ENCODE measurements around the gene CENPT. TPM values are rescaled to one million over a fixed set of nuclear protein-coding genes. Genes with fewer than 3 reads are reported as not detected.

CENPT gene
- total RNA-seq, 4 donors from 2014 or later, result 140 to 311 (median 201) TPM

DNA sequence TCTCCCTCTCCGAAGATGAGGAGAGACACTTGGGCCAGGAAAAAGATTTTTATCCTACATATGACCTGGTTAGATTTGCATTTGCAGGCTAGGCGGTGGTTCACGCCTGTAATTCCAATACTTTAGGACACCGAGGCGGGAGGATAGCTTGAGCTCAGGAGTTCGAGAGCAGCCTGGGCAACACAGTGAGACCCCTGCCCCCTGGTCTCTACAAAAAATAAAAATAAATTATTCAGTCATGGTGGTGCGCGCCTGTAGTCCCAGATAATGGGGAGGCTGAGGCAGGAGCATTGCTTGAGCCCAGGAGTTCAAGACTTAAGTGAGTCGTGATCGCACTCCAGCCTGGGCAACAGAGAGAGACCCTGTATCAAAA is 13.3 kb downstream of the CENPT start:
- TF ChIP-seq EP300 (IDR thresholded peaks at IDR 0.05) (no peak), POLR2A (IDR thresholded peaks at IDR 0.05) (no peak), POLR2AphosphoS5 (IDR thresholded peaks at IDR 0.05) (no peak)
- TF ChIP-seq, protein P1, sequence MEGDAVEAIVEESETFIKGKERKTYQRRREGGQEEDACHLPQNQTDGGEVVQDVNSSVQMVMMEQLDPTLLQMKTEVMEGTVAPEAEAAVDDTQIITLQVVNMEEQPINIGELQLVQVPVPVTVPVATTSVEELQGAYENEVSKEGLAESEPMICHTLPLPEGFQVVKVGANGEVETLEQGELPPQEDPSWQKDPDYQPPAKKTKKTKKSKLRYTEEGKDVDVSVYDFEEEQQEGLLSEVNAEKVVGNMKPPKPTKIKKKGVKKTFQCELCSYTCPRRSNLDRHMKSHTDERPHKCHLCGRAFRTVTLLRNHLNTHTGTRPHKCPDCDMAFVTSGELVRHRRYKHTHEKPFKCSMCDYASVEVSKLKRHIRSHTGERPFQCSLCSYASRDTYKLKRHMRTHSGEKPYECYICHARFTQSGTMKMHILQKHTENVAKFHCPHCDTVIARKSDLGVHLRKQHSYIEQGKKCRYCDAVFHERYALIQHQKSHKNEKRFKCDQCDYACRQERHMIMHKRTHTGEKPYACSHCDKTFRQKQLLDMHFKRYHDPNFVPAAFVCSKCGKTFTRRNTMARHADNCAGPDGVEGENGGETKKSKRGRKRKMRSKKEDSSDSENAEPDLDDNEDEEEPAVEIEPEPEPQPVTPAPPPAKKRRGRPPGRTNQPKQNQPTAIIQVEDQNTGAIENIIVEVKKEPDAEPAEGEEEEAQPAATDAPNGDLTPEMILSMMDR (IDR thresholded peaks at IDR 0.05), result no peak
- Histone ChIP-seq H3K27me3 (no peaks in the 10 kb centered on the region), H3K4me3 (peak overlapping the region; percentile 76), H3K4me1 (peaks cover 24% of the 10 kb centered on the region), H3K36me3 (peaks cover 27% of the 10 kb centered on the region), H3K9me3 (no peaks in the 10 kb centered on the region), H3K27ac (no peak overlapping the region)
- WGBS, result 87% methylated on average over 10 of the region's 10 CpGs
- DNase-seq (ENCODE audit: low spot score in 2 of 2), result no peak

DNA sequence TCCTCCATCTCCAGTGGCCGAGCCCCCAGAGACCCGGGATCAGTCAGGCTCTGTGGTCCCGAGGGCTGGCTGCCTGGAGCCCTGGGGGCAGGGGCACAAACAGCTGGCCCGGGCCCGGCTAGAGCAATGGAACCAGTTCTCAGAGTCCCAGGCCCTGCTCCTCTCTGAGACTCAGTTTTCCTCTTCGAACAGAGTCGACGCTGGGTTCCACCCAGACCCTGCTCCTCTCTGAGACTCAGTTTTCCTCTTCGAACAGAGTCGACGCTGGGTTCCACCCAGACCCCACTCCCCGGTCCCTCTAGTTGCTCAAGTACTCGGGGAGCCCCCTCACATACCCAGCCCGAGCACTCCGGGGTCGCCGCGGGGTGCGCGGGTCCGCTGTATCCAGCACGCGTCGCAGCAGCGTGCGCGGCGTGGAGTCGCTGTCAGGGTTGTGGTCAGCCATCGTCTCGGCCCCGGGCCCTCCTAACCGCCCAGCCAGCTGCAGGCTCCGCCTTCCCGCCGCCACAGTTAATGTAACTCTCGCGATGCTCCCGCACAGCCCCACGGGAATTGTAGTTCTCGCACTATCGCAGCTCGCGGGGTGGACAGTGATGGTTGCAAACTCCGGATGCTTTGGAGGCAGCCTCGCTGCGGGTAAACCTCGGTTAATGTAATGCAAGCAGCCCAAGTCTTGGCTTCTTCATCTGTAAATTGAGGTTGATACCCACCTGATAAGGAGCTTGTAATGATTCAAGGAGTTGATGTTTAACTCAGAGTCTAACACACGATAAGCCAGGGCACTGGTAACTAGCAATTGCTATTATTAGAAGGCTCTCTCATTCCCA is 13.9 kb downstream of the CENPT start:
- Histone ChIP-seq H3K4me1 (peaks cover 24% of the 10 kb centered on the region), H3K9me3 (no peaks in the 10 kb centered on the region), H3K27ac (peak overlapping the region; percentile 68), H3K4me3 (peak overlapping the region; percentile 76), H3K36me3 (peaks cover 33% of the 10 kb centered on the region), H3K27me3 (no peaks in the 10 kb centered on the region)
- WGBS, result 0% methylated on average over 13 of the region's 49 CpGs
- TF ChIP-seq, protein P1 (IDR thresholded peaks at IDR 0.05), result no peak
- TF ChIP-seq POLR2AphosphoS5 (IDR thresholded peaks at IDR 0.05) (peak in 1 of 3 donors; percentile 15), POLR2A (IDR thresholded peaks at IDR 0.05) (peak in 1 of 2 donors; percentile 54)
- peak; percentile 95 to 97 for DNase-seq (ENCODE audit: low spot score in 2 of 2)

DNA sequence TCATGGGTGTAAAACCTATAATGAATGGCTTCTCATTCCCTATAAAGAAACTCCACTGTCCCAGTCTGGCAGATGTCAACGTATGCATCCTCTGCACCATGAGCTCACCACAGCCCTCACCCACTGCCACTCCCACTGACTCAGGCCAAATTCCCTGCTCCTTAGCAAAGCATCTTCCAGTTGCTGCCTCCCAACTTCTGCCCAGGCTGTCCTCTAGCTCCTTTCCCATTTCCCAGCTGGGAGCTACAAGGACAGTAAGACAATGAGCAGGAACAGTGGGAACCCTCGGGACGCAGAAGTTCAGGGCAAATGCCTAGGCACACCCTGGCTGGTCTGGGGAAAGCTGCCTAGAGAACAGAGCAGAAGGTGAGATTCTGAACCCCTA is 14.5 kb downstream of the CENPT start:
- 0% methylated on average over 1 of the region's 3 CpGs for WGBS
- peaks cover 39% of the 10 kb centered on the region for H3K36me3 ChIP-seq
- peak overlapping the region; percentile 76 for H3K4me3 ChIP-seq
- DNase-seq (ENCODE audit: low spot score in 2 of 2), result no peak
- TF ChIP-seq, protein P1 (IDR thresholded peaks at IDR 0.05), result no peak
- TF ChIP-seq POLR2A (IDR thresholded peaks at IDR 0.05) (no peak), POLR2AphosphoS5 (IDR thresholded peaks at IDR 0.05) (no peak), EP300 (IDR thresholded peaks at IDR 0.05) (no peak)
- no peaks in the 10 kb centered on the region for H3K9me3 ChIP-seq
- peak overlapping the region; percentile 68 for H3K27ac ChIP-seq
- H3K4me1 ChIP-seq, result peaks cover 24% of the 10 kb centered on the region
- H3K27me3 ChIP-seq, result no peaks in the 10 kb centered on the region

DNA sequence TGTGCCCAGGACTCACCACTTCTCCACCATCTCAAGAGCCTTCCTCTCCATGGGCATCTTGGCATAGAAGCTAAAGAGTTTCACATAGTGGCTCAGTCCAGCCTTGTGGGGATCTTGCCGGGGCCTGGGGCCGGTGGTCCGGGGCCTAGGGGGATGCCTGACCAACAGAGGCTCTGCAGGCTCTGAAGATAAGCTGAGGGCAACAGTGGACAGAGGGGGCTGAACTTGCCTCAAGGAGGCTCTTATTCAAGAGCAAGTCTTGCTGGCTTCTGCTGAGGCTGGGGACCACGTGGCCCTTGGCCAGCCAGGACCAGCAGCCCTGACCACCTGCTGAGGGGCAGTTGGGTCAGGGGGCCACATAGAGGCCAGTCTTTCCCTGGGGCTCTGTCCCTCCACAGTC is 18.8 kb downstream of the CENPT start:
- Histone ChIP-seq H3K27me3 (no peaks in the 10 kb centered on the region), H3K9me3 (no peaks in the 10 kb centered on the region), H3K27ac (no peak overlapping the region), H3K36me3 (peaks cover 55% of the 10 kb centered on the region), H3K4me1 (peaks cover 17% of the 10 kb centered on the region), H3K4me3 (no peak overlapping the region)
- TF ChIP-seq EP300 (IDR thresholded peaks at IDR 0.05), result no peak
- TF ChIP-seq POLR2AphosphoS5 (IDR thresholded peaks at IDR 0.05), result no peak
- TF ChIP-seq, protein P1 (IDR thresholded peaks at IDR 0.05), result no peak
- TF ChIP-seq POLR2A (IDR thresholded peaks at IDR 0.05), result no peak
- DNase-seq (ENCODE audit: low spot score in 2 of 2), result no peak
- 94% methylated on average over 2 of the region's 4 CpGs for WGBS

DNA sequence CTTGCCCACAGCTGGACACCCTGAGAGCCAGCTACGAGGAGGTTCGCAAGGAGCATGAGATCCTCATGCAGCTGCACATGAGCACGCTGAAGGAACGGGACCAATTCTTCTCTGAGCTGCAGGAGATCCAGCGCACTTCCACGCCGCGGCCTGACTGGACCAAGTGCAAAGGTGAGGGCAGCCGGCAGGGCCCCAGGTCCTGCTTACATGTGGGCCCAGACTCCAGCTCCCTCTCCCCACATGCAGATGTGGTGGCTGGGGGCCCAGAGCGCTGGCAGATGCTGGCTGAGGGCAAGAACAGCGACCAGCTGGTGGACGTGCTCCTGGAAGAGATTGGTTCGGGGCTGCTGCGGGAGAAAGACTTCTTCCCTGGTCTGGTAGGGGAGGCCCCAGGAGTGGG is 21.6 kb downstream of the CENPT start:
- TF ChIP-seq, protein P1 (IDR thresholded peaks at IDR 0.05), result no peak
- TF ChIP-seq EP300 (IDR thresholded peaks at IDR 0.05), result no peak
- no peak for TF ChIP-seq POLR2AphosphoS5 (IDR thresholded peaks at IDR 0.05)
- TF ChIP-seq POLR2A (IDR thresholded peaks at IDR 0.05), result no peak
- Histone ChIP-seq H3K9me3 (no peaks in the 10 kb centered on the region), H3K4me3 (no peak overlapping the region), H3K4me1 (no peaks in the 10 kb centered on the region), H3K27me3 (no peaks in the 10 kb centered on the region), H3K27ac (no peak overlapping the region), H3K36me3 (peaks cover 44% of the 10 kb centered on the region)
- no peak for DNase-seq (ENCODE audit: low spot score in 2 of 2)
- WGBS, result no CpG with 5 or more reads among the region's 14 CpGs
